Measurements from ENCODE around the gene IQSEC1.

IQSEC1 gene

GRCh38 chr3:12895391-12896062, 177.7 kb downstream of the IQSEC1 start:
- Histone ChIP-seq H3K36me3 (ENCODE audit: control insufficient read depth, insufficient read depth, low read length) (peaks cover 12% of the 10 kb centered on the region), H3K9me3 (ENCODE audit: control insufficient read depth, low read length) (no peaks in the 10 kb centered on the region), H3K27ac (ENCODE audit: insufficient read depth, low read length, poor library complexity, severe bottlenecking) (no peak overlapping the region), H3K27me3 (replicated peaks; ENCODE audit: control insufficient read depth, insufficient read depth, low read length, poor library complexity, severe bottlenecking) (no peaks in the 10 kb centered on the region), H3K4me1 (ENCODE audit: control insufficient read depth, insufficient read depth, low read length, poor library complexity, severe bottlenecking) (peaks cover 4% of the 10 kb centered on the region), H3K4me3 (ENCODE audit: insufficient read depth, low read depth, low read length, poor library complexity, severe bottlenecking) (no peak overlapping the region)
- DNase-seq, result no peak

- Histone ChIP-seq H3K4me3 (ENCODE audit: insufficient read depth, low read depth, low read length, poor library complexity, severe bottlenecking) (no peak overlapping the region), H3K27ac (ENCODE audit: insufficient read depth, low read length, poor library complexity, severe bottlenecking) (no peak overlapping the region), H3K27me3 (replicated peaks; ENCODE audit: control insufficient read depth, insufficient read depth, low read length, poor library complexity, severe bottlenecking) (no peaks in the 10 kb centered on the region), H3K36me3 (ENCODE audit: control insufficient read depth, insufficient read depth, low read length) (peaks cover 4% of the 10 kb centered on the region), H3K9me3 (ENCODE audit: control insufficient read depth, low read length) (no peaks in the 10 kb centered on the region), H3K4me1 (ENCODE audit: control insufficient read depth, insufficient read depth, low read length, poor library complexity, severe bottlenecking) (peaks cover 4% of the 10 kb centered on the region)
- DNase-seq, result no peak
Measured at GRCh38 chr3:12894629-12895028, 178.6 kb downstream of the IQSEC1 start.

- H3K27me3 ChIP-seq (replicated peaks; ENCODE audit: control insufficient read depth, insufficient read depth, low read length, poor library complexity, severe bottlenecking), result no peaks in the 10 kb centered on the region
- H3K36me3 ChIP-seq (ENCODE audit: control insufficient read depth, insufficient read depth, low read length), result no peaks in the 10 kb centered on the region
- H3K4me3 ChIP-seq (ENCODE audit: insufficient read depth, low read depth, low read length, poor library complexity, severe bottlenecking), result no peak overlapping the region
- H3K4me1 ChIP-seq (ENCODE audit: control insufficient read depth, insufficient read depth, low read length, poor library complexity, severe bottlenecking), result peaks cover 4% of the 10 kb centered on the region
- DNase-seq, result no peak
- H3K9me3 ChIP-seq (ENCODE audit: control insufficient read depth, low read length), result no peaks in the 10 kb centered on the region
- H3K27ac ChIP-seq (ENCODE audit: insufficient read depth, low read length, poor library complexity, severe bottlenecking), result no peak overlapping the region
Measured at GRCh38 chr3:12893852-12894251, 179.4 kb downstream of the IQSEC1 start.

GRCh38 chr3:12893247-12893646, 180.0 kb downstream of the IQSEC1 start:
- no peak overlapping the region for H3K27ac ChIP-seq (ENCODE audit: insufficient read depth, low read length, poor library complexity, severe bottlenecking)

GRCh38 chr3:12892840-12893189, 180.4 kb downstream of the IQSEC1 start:
- Histone ChIP-seq H3K4me3 (ENCODE audit: insufficient read depth, low read depth, low read length, poor library complexity, severe bottlenecking) (no peak overlapping the region), H3K4me1 (ENCODE audit: control insufficient read depth, insufficient read depth, low read length, poor library complexity, severe bottlenecking) (peaks cover 4% of the 10 kb centered on the region), H3K27me3 (replicated peaks; ENCODE audit: control insufficient read depth, insufficient read depth, low read length, poor library complexity, severe bottlenecking) (no peaks in the 10 kb centered on the region), H3K9me3 (ENCODE audit: control insufficient read depth, low read length) (no peaks in the 10 kb centered on the region), H3K36me3 (ENCODE audit: control insufficient read depth, insufficient read depth, low read length) (no peaks in the 10 kb centered on the region), H3K27ac (ENCODE audit: insufficient read depth, low read length, poor library complexity, severe bottlenecking) (no peak overlapping the region)
- no peak for DNase-seq

More at GRCh38 chr3:12893247-12893646, 180.0 kb downstream of the IQSEC1 start:
- Histone ChIP-seq H3K36me3 (ENCODE audit: control insufficient read depth, insufficient read depth, low read length) (no peaks in the 10 kb centered on the region), H3K4me3 (ENCODE audit: insufficient read depth, low read depth, low read length, poor library complexity, severe bottlenecking) (no peak overlapping the region), H3K27me3 (replicated peaks; ENCODE audit: control insufficient read depth, insufficient read depth, low read length, poor library complexity, severe bottlenecking) (no peaks in the 10 kb centered on the region), H3K9me3 (ENCODE audit: control insufficient read depth, low read length) (no peaks in the 10 kb centered on the region), H3K4me1 (ENCODE audit: control insufficient read depth, insufficient read depth, low read length, poor library complexity, severe bottlenecking) (peaks cover 4% of the 10 kb centered on the region)
- no peak for DNase-seq

GRCh38 chr3:12891985-12892839, 181.0 kb downstream of the IQSEC1 start:
- Histone ChIP-seq H3K4me1 (ENCODE audit: control insufficient read depth, insufficient read depth, low read length, poor library complexity, severe bottlenecking) (peaks cover 4% of the 10 kb centered on the region), H3K27me3 (replicated peaks; ENCODE audit: control insufficient read depth, insufficient read depth, low read length, poor library complexity, severe bottlenecking) (no peaks in the 10 kb centered on the region), H3K4me3 (ENCODE audit: insufficient read depth, low read depth, low read length, poor library complexity, severe bottlenecking) (peak overlapping the region; percentile 9), H3K36me3 (ENCODE audit: control insufficient read depth, insufficient read depth, low read length) (no peaks in the 10 kb centered on the region), H3K27ac (ENCODE audit: insufficient read depth, low read length, poor library complexity, severe bottlenecking) (no peak overlapping the region), H3K9me3 (ENCODE audit: control insufficient read depth, low read length) (no peaks in the 10 kb centered on the region)
- DNase-seq, result peak in 1 of 3 donors; percentile 23

GRCh38 chr3:12891391-12891984, 181.7 kb downstream of the IQSEC1 start:
- no peak for DNase-seq
- H3K27ac ChIP-seq (ENCODE audit: insufficient read depth, low read length, poor library complexity, severe bottlenecking), result no peak overlapping the region
- H3K27me3 ChIP-seq (replicated peaks; ENCODE audit: control insufficient read depth, insufficient read depth, low read length, poor library complexity, severe bottlenecking), result no peaks in the 10 kb centered on the region
- H3K4me3 ChIP-seq (ENCODE audit: insufficient read depth, low read depth, low read length, poor library complexity, severe bottlenecking), result peak overlapping the region; percentile 9
- H3K9me3 ChIP-seq (ENCODE audit: control insufficient read depth, low read length), result no peaks in the 10 kb centered on the region
- H3K36me3 ChIP-seq (ENCODE audit: control insufficient read depth, insufficient read depth, low read length), result no peaks in the 10 kb centered on the region
- peaks cover 4% of the 10 kb centered on the region for H3K4me1 ChIP-seq (ENCODE audit: control insufficient read depth, insufficient read depth, low read length, poor library complexity, severe bottlenecking)

GRCh38 chr3:12890610-12891390, 182.4 kb downstream of the IQSEC1 start:
- Histone ChIP-seq H3K27ac (ENCODE audit: insufficient read depth, low read length, poor library complexity, severe bottlenecking) (no peak overlapping the region), H3K4me3 (ENCODE audit: insufficient read depth, low read depth, low read length, poor library complexity, severe bottlenecking) (no peak overlapping the region), H3K9me3 (ENCODE audit: control insufficient read depth, low read length) (no peaks in the 10 kb centered on the region), H3K4me1 (ENCODE audit: control insufficient read depth, insufficient read depth, low read length, poor library complexity, severe bottlenecking) (peaks cover 7% of the 10 kb centered on the region), H3K36me3 (ENCODE audit: control insufficient read depth, insufficient read depth, low read length) (no peaks in the 10 kb centered on the region), H3K27me3 (replicated peaks; ENCODE audit: control insufficient read depth, insufficient read depth, low read length, poor library complexity, severe bottlenecking) (no peaks in the 10 kb centered on the region)
- no peak for DNase-seq

GRCh38 chr3:12886736-12887135, 186.5 kb downstream of the IQSEC1 start:
- no peaks in the 10 kb centered on the region for H3K36me3 ChIP-seq (ENCODE audit: control insufficient read depth, insufficient read depth, low read length)

More at GRCh38 chr3:12886736-12887135, 186.5 kb downstream of the IQSEC1 start:
- H3K27me3 ChIP-seq (replicated peaks; ENCODE audit: control insufficient read depth, insufficient read depth, low read length, poor library complexity, severe bottlenecking), result no peaks in the 10 kb centered on the region
- peaks cover 5% of the 10 kb centered on the region for H3K4me1 ChIP-seq (ENCODE audit: control insufficient read depth, insufficient read depth, low read length, poor library complexity, severe bottlenecking)
- H3K9me3 ChIP-seq (ENCODE audit: control insufficient read depth, low read length), result no peaks in the 10 kb centered on the region
- DNase-seq, result no peak
- H3K4me3 ChIP-seq (ENCODE audit: insufficient read depth, low read depth, low read length, poor library complexity, severe bottlenecking), result no peak overlapping the region
- no peak overlapping the region for H3K27ac ChIP-seq (ENCODE audit: insufficient read depth, low read length, poor library complexity, severe bottlenecking)
